Measurements from ENCODE around the gene RXRA. TPM values are rescaled to one million over a fixed set of nuclear protein-coding genes. Genes with fewer than 3 reads are reported as not detected.

Gene RXRA
- total RNA-seq, 1 donor from 2014 or later, result 83.3 TPM

DNA sequence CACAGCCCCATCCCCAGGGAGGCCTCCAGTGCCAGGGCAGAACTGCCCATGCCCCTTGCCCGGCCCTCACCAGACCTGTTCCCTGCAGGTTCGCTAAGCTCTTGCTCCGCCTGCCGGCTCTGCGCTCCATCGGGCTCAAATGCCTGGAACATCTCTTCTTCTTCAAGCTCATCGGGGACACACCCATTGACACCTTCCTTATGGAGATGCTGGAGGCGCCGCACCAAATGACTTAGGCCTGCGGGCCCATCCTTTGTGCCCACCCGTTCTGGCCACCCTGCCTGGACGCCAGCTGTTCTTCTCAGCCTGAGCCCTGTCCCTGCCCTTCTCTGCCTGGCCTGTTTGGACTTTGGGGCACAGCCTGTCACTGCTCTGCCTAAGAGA is 110.1 kb downstream of the RXRA start:
- no peak overlapping the region for H3K4me3 Mint-ChIP-seq (ENCODE audit: unreplicated experiment)
- peaks cover 21% of the 10 kb centered on the region for H3K27me3 Mint-ChIP-seq (ENCODE audit: unreplicated experiment)
- H3K4me1 Mint-ChIP-seq (ENCODE audit: unreplicated experiment), result peaks cover 3% of the 10 kb centered on the region
- TF ChIP-seq, protein P1, sequence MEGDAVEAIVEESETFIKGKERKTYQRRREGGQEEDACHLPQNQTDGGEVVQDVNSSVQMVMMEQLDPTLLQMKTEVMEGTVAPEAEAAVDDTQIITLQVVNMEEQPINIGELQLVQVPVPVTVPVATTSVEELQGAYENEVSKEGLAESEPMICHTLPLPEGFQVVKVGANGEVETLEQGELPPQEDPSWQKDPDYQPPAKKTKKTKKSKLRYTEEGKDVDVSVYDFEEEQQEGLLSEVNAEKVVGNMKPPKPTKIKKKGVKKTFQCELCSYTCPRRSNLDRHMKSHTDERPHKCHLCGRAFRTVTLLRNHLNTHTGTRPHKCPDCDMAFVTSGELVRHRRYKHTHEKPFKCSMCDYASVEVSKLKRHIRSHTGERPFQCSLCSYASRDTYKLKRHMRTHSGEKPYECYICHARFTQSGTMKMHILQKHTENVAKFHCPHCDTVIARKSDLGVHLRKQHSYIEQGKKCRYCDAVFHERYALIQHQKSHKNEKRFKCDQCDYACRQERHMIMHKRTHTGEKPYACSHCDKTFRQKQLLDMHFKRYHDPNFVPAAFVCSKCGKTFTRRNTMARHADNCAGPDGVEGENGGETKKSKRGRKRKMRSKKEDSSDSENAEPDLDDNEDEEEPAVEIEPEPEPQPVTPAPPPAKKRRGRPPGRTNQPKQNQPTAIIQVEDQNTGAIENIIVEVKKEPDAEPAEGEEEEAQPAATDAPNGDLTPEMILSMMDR (IDR thresholded peaks at IDR 0.05; ENCODE audit: unreplicated experiment), result no peak
- H3K9me3 Mint-ChIP-seq (ENCODE audit: unreplicated experiment), result no peaks in the 10 kb centered on the region
- no peak for DNase-seq (ENCODE audit: low spot score)
- peaks cover 12% of the 10 kb centered on the region for H3K36me3 Mint-ChIP-seq (ENCODE audit: low read depth, unreplicated experiment)
- no peak overlapping the region for H3K27ac Mint-ChIP-seq (ENCODE audit: unreplicated experiment)

DNA sequence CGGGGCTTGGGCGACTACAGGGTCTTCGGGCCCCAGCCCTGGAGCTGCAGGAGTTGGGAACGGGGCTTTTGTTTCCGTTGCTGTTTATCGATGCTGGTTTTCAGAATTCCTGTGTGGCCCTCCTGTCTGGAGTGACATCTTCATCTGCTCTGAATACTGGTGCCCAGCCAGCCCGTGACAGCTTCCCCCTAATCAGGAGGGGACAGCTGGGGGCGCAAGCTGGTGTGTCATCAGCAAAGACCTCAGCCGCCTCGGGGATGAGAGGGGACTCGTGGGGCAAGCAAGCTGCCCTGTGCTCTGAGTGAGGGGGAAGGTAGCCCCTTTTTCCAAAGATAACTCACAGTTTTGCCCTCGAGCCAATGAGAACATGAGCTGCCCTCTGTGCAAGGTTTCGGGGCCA is 110.7 kb downstream of the RXRA start:
- Mint-ChIP-seq H3K27ac (ENCODE audit: unreplicated experiment) (no peak overlapping the region), H3K4me3 (ENCODE audit: unreplicated experiment) (no peak overlapping the region), H3K27me3 (ENCODE audit: unreplicated experiment) (peaks cover 23% of the 10 kb centered on the region), H3K9me3 (ENCODE audit: unreplicated experiment) (no peaks in the 10 kb centered on the region), H3K4me1 (ENCODE audit: unreplicated experiment) (peaks cover 5% of the 10 kb centered on the region), H3K36me3 (ENCODE audit: low read depth, unreplicated experiment) (peaks cover 12% of the 10 kb centered on the region)
- DNase-seq (ENCODE audit: low spot score), result no peak
- TF ChIP-seq, protein P1 (IDR thresholded peaks at IDR 0.05; ENCODE audit: unreplicated experiment), result no peak

DNA sequence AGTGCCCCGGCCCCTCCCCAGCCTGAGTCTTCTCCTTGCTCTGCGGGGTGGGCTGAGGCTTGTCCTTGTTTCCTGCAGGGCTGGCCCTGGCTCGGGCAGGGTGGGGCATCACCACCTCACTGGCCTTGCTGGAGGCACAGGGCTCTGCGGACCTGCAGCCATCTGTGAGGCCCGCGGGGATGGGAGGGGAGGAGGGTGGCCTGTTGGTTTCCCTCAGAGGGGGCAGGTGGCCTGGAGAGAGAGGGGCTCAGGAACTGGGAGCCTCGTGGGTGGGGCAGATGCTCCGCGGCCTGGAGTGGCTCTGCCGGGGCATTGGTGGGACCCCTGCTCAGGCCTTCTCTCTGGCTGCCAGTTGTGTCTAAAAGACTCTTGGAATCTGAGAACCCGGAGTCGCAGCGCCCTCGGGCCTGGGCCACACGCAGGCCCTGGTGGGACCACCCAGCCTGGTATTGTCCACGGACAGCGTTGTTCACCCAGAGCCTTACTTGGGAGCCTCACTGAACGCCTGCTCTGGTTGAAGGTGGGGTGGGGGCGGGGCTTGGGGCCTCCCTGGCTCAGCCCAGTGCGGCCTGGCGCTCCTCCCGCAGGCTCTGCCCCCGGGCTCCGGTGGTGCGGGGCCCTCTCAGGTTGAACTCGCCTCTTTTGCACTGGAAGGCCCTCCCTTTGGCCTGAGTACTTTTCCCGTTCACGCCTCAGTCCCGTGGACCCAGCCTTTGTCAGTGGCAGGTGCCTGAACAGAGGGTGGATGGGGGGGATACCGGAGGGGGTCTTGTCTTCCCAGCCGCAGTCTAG is 111.3 kb downstream of the RXRA start:
- Mint-ChIP-seq H3K4me1 (ENCODE audit: unreplicated experiment) (peaks cover 5% of the 10 kb centered on the region), H3K27ac (ENCODE audit: unreplicated experiment) (no peak overlapping the region), H3K27me3 (ENCODE audit: unreplicated experiment) (peaks cover 23% of the 10 kb centered on the region), H3K4me3 (ENCODE audit: unreplicated experiment) (no peak overlapping the region), H3K36me3 (ENCODE audit: low read depth, unreplicated experiment) (peaks cover 12% of the 10 kb centered on the region), H3K9me3 (ENCODE audit: unreplicated experiment) (no peaks in the 10 kb centered on the region)
- TF ChIP-seq, protein P1 (IDR thresholded peaks at IDR 0.05; ENCODE audit: unreplicated experiment), result no peak
- no peak for DNase-seq (ENCODE audit: low spot score)

DNA sequence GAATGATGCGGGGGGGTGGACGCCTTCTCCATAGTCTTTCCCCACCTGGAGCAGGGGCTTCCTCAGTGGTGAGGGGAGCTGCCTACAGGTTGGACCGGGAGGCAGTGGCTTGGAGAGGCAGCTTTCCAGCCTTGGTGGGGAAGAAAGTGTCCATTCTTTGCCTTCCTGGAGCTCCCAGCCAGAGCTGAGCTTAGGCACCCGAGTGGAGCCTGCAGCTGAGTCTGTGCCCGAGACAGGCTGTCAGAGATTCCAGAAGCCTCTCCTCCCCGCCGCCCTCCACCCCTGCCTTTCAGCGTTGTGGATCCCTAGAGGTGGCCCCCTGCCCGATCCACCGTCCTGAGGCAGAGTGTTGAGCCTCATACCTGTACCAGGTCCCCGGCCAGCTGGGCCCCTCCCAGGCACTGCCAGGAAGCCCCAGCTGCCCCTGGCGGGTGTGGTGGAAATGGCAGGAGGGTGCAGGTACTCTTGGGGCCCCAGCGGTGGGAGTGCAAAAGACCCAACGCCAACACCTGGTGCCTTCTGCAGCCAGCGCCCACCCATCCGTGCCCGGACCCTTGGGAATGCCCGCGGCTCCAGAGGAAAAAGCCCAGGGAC is 112.0 kb downstream of the RXRA start:
- Mint-ChIP-seq H3K36me3 (ENCODE audit: low read depth, unreplicated experiment) (peaks cover 12% of the 10 kb centered on the region), H3K27ac (ENCODE audit: unreplicated experiment) (no peak overlapping the region), H3K27me3 (ENCODE audit: unreplicated experiment) (peaks cover 22% of the 10 kb centered on the region), H3K9me3 (ENCODE audit: unreplicated experiment) (no peaks in the 10 kb centered on the region), H3K4me1 (ENCODE audit: unreplicated experiment) (peaks cover 5% of the 10 kb centered on the region), H3K4me3 (ENCODE audit: unreplicated experiment) (no peak overlapping the region)
- TF ChIP-seq, protein P1 (IDR thresholded peaks at IDR 0.05; ENCODE audit: unreplicated experiment), result no peak
- DNase-seq (ENCODE audit: low spot score), result no peak

- TF ChIP-seq, protein P1 (IDR thresholded peaks at IDR 0.05; ENCODE audit: unreplicated experiment), result no peak
- peaks cover 5% of the 10 kb centered on the region for H3K4me1 Mint-ChIP-seq (ENCODE audit: unreplicated experiment)
- no peak overlapping the region for H3K4me3 Mint-ChIP-seq (ENCODE audit: unreplicated experiment)
- H3K27me3 Mint-ChIP-seq (ENCODE audit: unreplicated experiment), result peaks cover 25% of the 10 kb centered on the region
- DNase-seq (ENCODE audit: low spot score), result no peak
- H3K27ac Mint-ChIP-seq (ENCODE audit: unreplicated experiment), result no peak overlapping the region
- peaks cover 12% of the 10 kb centered on the region for H3K36me3 Mint-ChIP-seq (ENCODE audit: low read depth, unreplicated experiment)
- no peaks in the 10 kb centered on the region for H3K9me3 Mint-ChIP-seq (ENCODE audit: unreplicated experiment)
These were observed 113.1 kb downstream of the RXRA start for GRCh38 chr9:134439368-134439784.
